Activated CD8-positive, alpha-beta memory T cell treated with anti-CD3 and anti-CD28 coated beads, Interleukin-2, amount 10 ng/mL, durations not matched to agents 7 days and 5 days (primary cell): Measurements from ENCODE around the gene GABRR1. TPM values are rescaled to one million over a fixed set of nuclear protein-coding genes. Genes with fewer than 3 reads are reported as not detected.
"Not testable (repeated sequence)": the region's sequence is repeated elsewhere in the genome, so short reads cannot be mapped to it uniquely, and the experiment has no call there.

Experiments used
- ATAC-seq: fragments of 150-1000 bp; cut with Tn5 transposase; one replicate; pipeline ENCODE4 v1.10.0; 2021; ENCODE audit warnings: moderate library complexity
- CTCF ChIA-PET: fragments of 350-600 bp; sonication (Branson Sonifier 250); formaldehyde crosslinking; loops from one replicate; lab custom pipeline; 2021; ENCODE audit warnings: antibody characterized with exemption; lab: Charles Lee
- DNase-seq: peaks from one replicate; pipeline ENCODE4 v3.0.0-alpha.2; 2020
- H3K27ac Mint-ChIP-seq: one replicate; pipeline ENCODE4 v1.8.0; 2021; ENCODE audit warnings: mild to moderate bottlenecking, mixed read lengths
- H3K27me3 Mint-ChIP-seq: one replicate; pipeline ENCODE4 v1.8.0; 2021; ENCODE audit warnings: mixed read lengths
- H3K36me3 Mint-ChIP-seq: one replicate; pipeline ENCODE4 v1.8.0; 2021; ENCODE audit warnings: mild to moderate bottlenecking, mixed read lengths
- H3K4me1 Mint-ChIP-seq: one replicate; pipeline ENCODE4 v1.8.0; 2021; ENCODE audit warnings: mixed read lengths
- H3K4me3 Mint-ChIP-seq: one replicate; pipeline ENCODE4 v1.8.0; 2021; ENCODE audit warnings: mild to moderate bottlenecking, moderate library complexity, mixed read lengths
- H3K9me3 Mint-ChIP-seq: one replicate; pipeline ENCODE4 v1.8.0; 2022; ENCODE audit warnings: low read depth, mixed read lengths
- total RNA-seq, 2 experiments: library from RNA; stranded (reverse); gene quantifications; one replicate each; pipeline ENCODE4 v1.2.3, GENCODE V29; 2021

Gene GABRR1
- total RNA-seq, 2 experiments from 2014 or later: not detected

DNA sequence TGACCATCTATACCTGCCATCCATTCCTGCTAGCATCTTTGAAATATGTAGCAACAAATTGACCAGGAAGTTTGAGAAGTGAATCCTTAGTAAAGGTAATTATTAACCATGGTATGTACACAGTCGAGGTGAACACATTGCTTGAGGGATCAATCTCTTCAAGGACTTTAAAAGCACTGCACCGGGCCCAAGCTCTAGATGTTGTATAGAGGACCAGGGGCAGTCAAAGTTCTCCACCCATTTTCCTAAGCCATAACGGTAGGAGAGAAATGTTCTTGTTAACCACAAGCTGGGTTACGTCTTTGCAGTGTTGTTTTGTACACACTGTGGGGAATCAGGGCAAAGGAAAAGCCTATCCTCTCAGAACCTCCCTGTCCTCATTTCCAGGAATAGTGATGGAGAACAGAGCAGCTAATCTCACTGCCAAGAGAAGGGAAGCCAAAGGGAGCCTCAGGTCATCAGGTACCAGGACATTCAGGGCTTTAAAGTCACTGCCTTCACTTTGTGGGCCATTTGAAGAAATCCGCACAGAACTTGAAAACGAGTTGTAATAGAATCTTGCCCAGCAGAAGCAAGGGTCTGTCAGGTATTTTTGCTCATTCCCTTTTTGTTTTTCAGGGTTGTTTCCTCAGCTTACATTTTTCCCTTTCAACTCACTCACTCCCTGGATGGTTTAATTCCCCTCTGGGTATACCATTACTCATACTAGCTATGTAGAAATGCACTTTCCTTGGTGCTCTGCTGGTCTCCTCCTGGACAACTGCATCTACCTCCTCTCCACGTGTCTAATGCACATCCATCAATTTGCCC, 76.6 kb downstream of the GABRR1 start:
- Mint-ChIP-seq H3K27ac (no peak overlapping the region), H3K9me3 (no peaks in the 10 kb centered on the region), H3K4me3 (no peak overlapping the region), H3K27me3 (peaks cover 10% of the 10 kb centered on the region), H3K4me1 (peaks cover 14% of the 10 kb centered on the region), H3K36me3 (no peaks in the 10 kb centered on the region)
- DNase-seq (no peak), ATAC-seq (no peak)
- CTCF ChIA-PET: interaction anchor here (0.9 kb wide), 1 partner anchor 8 kb away, joined by 3 read pairs; no protein-coding TSS in a partner anchor

DNA sequence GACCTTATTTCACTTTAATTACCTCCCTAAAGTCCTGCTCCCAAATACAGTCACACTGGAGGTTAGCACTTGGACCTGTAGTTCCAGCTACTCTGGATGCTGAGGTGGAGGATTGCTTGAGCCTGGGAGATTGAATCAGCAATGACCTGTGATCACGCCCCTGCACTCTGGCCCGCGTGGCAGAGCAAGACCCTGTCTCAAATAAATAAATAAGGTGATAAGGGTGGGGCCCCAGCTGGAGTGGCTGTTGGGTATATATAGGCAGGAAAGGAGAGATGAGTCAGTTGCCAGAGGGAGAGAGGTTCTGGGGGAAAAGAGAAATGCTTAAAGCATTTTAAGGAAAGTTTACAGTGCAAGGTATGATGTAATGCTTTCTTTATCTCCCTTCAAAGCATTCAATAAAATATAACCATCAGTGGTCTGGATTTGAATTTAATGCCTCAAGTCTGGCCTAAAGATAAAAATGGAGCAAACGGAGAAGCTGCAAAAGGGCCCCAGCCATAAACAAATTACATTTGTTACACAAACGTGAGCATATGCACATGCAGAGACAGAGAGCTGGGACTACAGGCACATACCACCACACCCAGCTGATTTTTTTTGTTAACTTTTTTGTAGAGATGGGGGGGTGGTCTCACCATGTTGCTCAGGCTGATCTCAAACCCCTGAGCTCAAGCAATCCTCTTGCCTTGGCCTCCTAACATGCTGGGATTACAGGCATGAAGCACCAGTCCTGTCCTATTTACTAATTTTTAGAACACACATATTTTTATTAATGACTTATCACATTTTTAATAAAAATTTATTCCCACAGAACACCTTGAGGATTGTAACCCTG, 77.4 kb downstream of the GABRR1 start:
- CTCF ChIA-PET: interaction anchor here (0.9 kb wide), 1 partner anchor 9 kb away, joined by 3 read pairs; no protein-coding TSS in a partner anchor
- ATAC-seq: no peak
- DNase-seq: no peak
- peaks cover 9% of the 10 kb centered on the region for H3K4me1 Mint-ChIP-seq
- H3K27me3 Mint-ChIP-seq: peaks cover 10% of the 10 kb centered on the region
- no peaks in the 10 kb centered on the region for H3K9me3 Mint-ChIP-seq
- no peak overlapping the region for H3K27ac Mint-ChIP-seq
- H3K36me3 Mint-ChIP-seq: no peaks in the 10 kb centered on the region
- no peak overlapping the region for H3K4me3 Mint-ChIP-seq

DNA sequence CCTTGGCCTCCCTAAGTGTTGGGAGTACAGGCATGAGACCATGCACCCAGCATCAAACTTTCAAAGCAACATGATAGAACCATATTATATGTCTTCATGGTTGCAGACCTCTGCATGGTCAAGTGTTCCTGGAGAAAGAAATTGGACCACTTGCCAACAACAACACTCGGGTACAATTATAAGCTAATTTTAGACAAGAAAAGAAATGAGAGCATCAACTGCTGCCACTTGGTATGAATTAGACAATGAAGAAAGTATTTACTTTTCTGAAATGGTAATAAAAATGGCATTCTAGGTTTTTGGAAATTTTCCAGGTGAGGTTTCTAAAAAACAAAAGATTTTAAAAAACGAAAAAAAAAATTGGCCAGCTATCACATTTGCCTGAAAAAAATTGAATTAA, 79.0 kb downstream of the GABRR1 start:
- no peak for DNase-seq

DNA sequence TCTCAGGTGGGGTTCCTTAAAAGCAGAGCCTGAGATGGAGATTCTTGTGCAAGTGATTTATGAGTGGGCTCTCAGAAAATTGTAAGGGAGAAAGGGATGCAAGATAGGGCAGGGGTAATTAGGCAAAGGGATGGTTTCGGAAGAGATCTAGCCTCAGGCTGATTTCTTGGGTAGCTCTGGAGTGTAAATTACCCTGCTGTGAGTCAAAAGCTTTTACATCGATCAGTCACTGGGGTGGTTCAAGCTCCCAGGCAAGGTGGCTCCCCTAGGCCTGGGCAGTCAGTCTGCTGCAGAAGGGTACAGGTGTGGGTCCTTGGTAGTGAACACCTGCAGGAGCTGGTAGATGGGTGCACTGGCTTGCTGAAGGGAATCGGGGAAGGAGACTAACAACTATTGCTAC, 82.4 kb downstream of the GABRR1 start:
- H3K9me3 Mint-ChIP-seq: no peaks in the 10 kb centered on the region
- H3K4me3 Mint-ChIP-seq: no peak overlapping the region
- H3K27ac Mint-ChIP-seq: no peak overlapping the region
- no peaks in the 10 kb centered on the region for H3K36me3 Mint-ChIP-seq
- DNase-seq: no peak
- no peak for ATAC-seq
- H3K27me3 Mint-ChIP-seq: peaks cover 3% of the 10 kb centered on the region
- CTCF ChIA-PET: interaction anchor here (1.1 kb wide), 1 partner anchor 238 kb away, joined by 3 read pairs; no protein-coding TSS in a partner anchor
- no peaks in the 10 kb centered on the region for H3K4me1 Mint-ChIP-seq

More for the DNA sequence above, 79.0 kb downstream of the GABRR1 start:
- H3K36me3 Mint-ChIP-seq: no peaks in the 10 kb centered on the region
- no peak overlapping the region for H3K27ac Mint-ChIP-seq
- no peak overlapping the region for H3K4me3 Mint-ChIP-seq
- no peak for ATAC-seq
- no peaks in the 10 kb centered on the region for H3K4me1 Mint-ChIP-seq
- H3K9me3 Mint-ChIP-seq: no peaks in the 10 kb centered on the region
- H3K27me3 Mint-ChIP-seq: peaks cover 3% of the 10 kb centered on the region
- CTCF ChIA-PET: interaction anchor here (0.6 kb wide), 1 partner anchor 8 kb away, joined by 3 read pairs; the partner anchor contains the start of gene PM20D2

DNA sequence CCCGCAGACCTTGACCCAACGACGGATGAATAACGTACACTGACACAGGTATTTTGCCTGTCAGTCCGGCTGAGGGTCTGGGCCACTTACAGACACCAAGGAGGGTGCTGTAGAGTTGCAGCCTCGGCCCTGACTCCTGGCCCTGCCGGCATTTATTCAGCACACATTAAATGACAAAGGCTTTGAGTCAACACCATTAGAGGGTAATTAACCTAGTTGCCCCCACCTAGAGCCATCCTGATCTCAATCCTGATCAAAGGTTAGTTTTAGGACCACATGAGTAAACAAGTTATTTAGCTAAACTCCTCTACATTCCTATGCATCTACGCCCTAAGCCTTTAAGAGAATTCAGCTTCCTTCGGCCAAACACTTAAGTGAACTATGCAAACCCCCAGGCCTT, 83.2 kb downstream of the GABRR1 start:
- CTCF ChIA-PET: interaction anchor here (1.2 kb wide), 1 partner anchor 233 kb away, joined by 3 read pairs; no protein-coding TSS in a partner anchor
- Mint-ChIP-seq H3K4me3 (no peak overlapping the region), H3K27ac (no peak overlapping the region)

DNA sequence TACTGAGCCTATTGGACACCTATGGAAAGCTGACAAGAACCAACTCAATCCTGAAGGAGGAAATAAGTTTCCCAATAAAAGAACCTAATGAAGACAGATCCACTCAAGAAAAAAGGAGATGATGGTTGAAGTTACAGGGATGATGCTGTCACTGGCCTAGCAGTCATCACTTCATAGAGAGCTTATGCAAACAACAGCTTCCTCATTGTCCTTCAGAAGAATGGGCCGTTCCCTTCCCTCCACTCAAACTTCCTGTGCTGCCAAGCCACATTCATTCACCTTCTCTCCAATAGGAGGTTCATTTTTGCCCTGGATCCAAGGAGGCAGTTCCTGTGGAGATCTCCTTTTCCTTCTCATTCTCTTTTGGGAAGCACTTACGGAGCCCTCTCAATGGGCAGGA, 85.1 kb downstream of the GABRR1 start:
- DNase-seq (no peak), ATAC-seq (no peak)
- H3K4me1 Mint-ChIP-seq: no peaks in the 10 kb centered on the region
- no peak overlapping the region for H3K27ac Mint-ChIP-seq
- H3K27me3 Mint-ChIP-seq: peaks cover 3% of the 10 kb centered on the region
- no peaks in the 10 kb centered on the region for H3K36me3 Mint-ChIP-seq
- no peak overlapping the region for H3K4me3 Mint-ChIP-seq
- H3K9me3 Mint-ChIP-seq: no peaks in the 10 kb centered on the region
- CTCF ChIA-PET: interaction anchor here (0.6 to 2.0 kb wide), 2 partner anchors 10 to 13 kb away, joined by 3 to 4 read pairs; partner anchors contain the start of gene PM20D2

More for the DNA sequence above, 83.2 kb downstream of the GABRR1 start:
- H3K27me3 Mint-ChIP-seq: peaks cover 3% of the 10 kb centered on the region
- H3K4me1 Mint-ChIP-seq: no peaks in the 10 kb centered on the region
- no peaks in the 10 kb centered on the region for H3K9me3 Mint-ChIP-seq
- DNase-seq (no peak), ATAC-seq (no peak)
- H3K36me3 Mint-ChIP-seq: no peaks in the 10 kb centered on the region

DNA sequence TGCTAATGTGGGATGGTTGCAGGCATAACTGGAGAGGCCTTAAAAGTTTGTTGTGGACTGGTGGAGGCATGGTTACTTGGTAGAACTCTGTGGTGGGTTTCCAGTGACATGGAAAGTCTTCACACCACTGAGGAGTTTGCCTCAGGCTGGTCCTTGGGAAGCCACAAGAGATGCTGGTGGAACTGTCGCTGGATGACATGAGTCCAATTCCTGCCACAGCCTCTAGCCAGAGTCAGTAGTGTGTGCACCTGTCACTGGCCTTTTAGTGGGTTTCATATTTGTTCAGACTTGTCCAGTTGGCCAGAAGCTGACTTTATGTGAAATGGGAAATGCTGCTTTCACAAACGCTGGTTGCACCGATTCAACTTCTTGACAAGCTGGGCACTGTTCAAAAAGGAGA, 85.6 kb downstream of the GABRR1 start:
- Mint-ChIP-seq H3K27me3 (peaks cover 3% of the 10 kb centered on the region), H3K9me3 (no peaks in the 10 kb centered on the region), H3K36me3 (no peaks in the 10 kb centered on the region), H3K4me1 (no peaks in the 10 kb centered on the region), H3K4me3 (no peak overlapping the region), H3K27ac (no peak overlapping the region)
- DNase-seq (no peak), ATAC-seq (no peak)
- CTCF ChIA-PET: interaction anchor here (0.6 to 2.0 kb wide), 2 partner anchors 10 to 14 kb away, joined by 3 to 4 read pairs; partner anchors contain the start of gene PM20D2

DNA sequence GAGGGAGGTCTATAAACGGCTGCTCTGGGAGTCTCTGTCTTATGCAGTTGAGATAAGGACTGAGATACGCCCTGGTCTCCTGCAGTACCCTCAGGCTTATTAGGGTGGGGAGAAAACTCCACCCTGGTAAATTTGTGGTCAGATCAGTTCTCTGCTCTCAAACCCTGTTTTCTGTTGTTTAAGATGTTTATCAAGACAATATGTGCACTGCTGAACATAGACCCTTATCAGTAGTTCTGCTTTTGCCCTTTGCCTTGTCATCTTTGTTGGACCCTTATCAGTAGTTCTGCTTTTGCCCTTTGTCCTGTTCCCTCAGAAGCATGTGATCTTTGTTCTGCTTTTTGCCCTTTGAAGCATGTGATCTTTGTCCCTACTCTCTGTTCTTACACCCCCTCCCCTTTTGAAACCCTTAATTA, 88.9 kb downstream of the GABRR1 start:
- H3K36me3 Mint-ChIP-seq, H3K9me3 Mint-ChIP-seq, ATAC-seq, CTCF ChIA-PET, H3K27ac Mint-ChIP-seq, H3K4me3 Mint-ChIP-seq, DNase-seq, H3K27me3 Mint-ChIP-seq, H3K4me1 Mint-ChIP-seq: not testable (repeated sequence)

Other genes starting within 250 kb of the GABRR1 start
- 10 to 100 TPM; 66.9 to 71.8 TPM for gene PNRC1, start 136.6 kb downstream of the GABRR1 start, total RNA-seq
- not detected for gene SRSF12, start 99.3 kb downstream of the GABRR1 start, total RNA-seq
- 10 to 100 TPM; 13.1 to 16.6 TPM for gene PM20D2, start 71.3 kb downstream of the GABRR1 start, total RNA-seq
- 1 to 10 TPM in 1 of 2 experiments, under 1 TPM in 1; 0.67 to 1.0 TPM for gene GABRR2, start 97.9 kb upstream of the GABRR1 start, total RNA-seq
- gene UBE2J1, start 135.4 kb upstream of the GABRR1 start, total RNA-seq: 10 to 100 TPM; 26.1 to 31.2 TPM
- gene RRAGD, start 194.9 kb upstream of the GABRR1 start, total RNA-seq: 1 to 10 TPM; 1.3 to 5.7 TPM
- 1 to 10 TPM; 1.7 to 4.5 TPM for gene ANKRD6, start 215.8 kb upstream of the GABRR1 start, total RNA-seq